GM19324 (cell line): ENCODE measurements around the gene CPNE7.

Source experiments
- ATAC-seq: cut with Tn5 transposase; IDR thresholded peaks from one replicate; pipeline ENCODE4 v1.9.1; 2021; ENCODE audit warnings: mild to moderate bottlenecking, moderate library complexity; ENCODE audit not compliant: unreplicated experiment, low FRiP score

Gene CPNE7

GRCh38 chr16:89600427-89600826 is 24.9 kb downstream of the CPNE7 start:
- ATAC-seq: no peak

- no peak for ATAC-seq
These were observed 25.4 kb downstream of the CPNE7 start for GRCh38 chr16:89600956-89601355.

GRCh38 chr16:89601906-89602272 is 26.3 kb downstream of the CPNE7 start:
- no peak for ATAC-seq

- ATAC-seq: no peak
These were observed 26.9 kb downstream of the CPNE7 start for GRCh38 chr16:89602273-89602951.

- ATAC-seq: no peak
These were observed 27.5 kb downstream of the CPNE7 start for GRCh38 chr16:89602952-89603590.

GRCh38 chr16:89604764-89605163 is 29.2 kb downstream of the CPNE7 start:
- no peak for ATAC-seq

- ATAC-seq: no peak
These were observed 29.8 kb downstream of the CPNE7 start for GRCh38 chr16:89605186-89605970.

GRCh38 chr16:89606006-89606405 is 30.4 kb downstream of the CPNE7 start:
- no peak for ATAC-seq

GRCh38 chr16:89607453-89607852 is 31.9 kb downstream of the CPNE7 start:
- no peak for ATAC-seq

GRCh38 chr16:89607937-89608740 is 32.6 kb downstream of the CPNE7 start:
- ATAC-seq: no peak

- no peak for ATAC-seq
These were observed 34.5 kb downstream of the CPNE7 start for GRCh38 chr16:89610108-89610453.

- no peak for ATAC-seq
These were observed 37.0 kb downstream of the CPNE7 start for GRCh38 chr16:89612415-89613166.

GRCh38 chr16:89613231-89613953 is 37.8 kb downstream of the CPNE7 start, which contains the start of gene DPEP1:
Gene DPEP1, plus strand, starts transcription at chr16:89613642. Its CDS starts 16,769 bp downstream, at chr16:89630411.
- no peak for ATAC-seq

GRCh38 chr16:89613954-89614459 is 38.4 kb downstream of the CPNE7 start:
- no peak for ATAC-seq

GRCh38 chr16:89615176-89615575 is 39.6 kb downstream of the CPNE7 start:
- no peak for ATAC-seq

- ATAC-seq: no peak
These were observed 40.1 kb downstream of the CPNE7 start for GRCh38 chr16:89615596-89616090.

- ATAC-seq: no peak
These were observed 41.1 kb downstream of the CPNE7 start for GRCh38 chr16:89616623-89617022.

- no peak for ATAC-seq
These were observed 41.5 kb downstream of the CPNE7 start for GRCh38 chr16:89617036-89617435.
